GM12892 (cell line): ENCODE data around the gene PCDH15.

Source experiments
- POLR2A ChIP-seq: IDR thresholded peaks from 2 replicates; pipeline ENCODE4 v1.6.1; 2011; ENCODE audit warnings: low read depth, low read length, control low read depth
- POLR2AphosphoS5 ChIP-seq: IDR thresholded peaks from 2 replicates; pipeline ENCODE4 v1.6.1; 2011; ENCODE audit warnings: low read depth, low read length, control low read depth

DNA sequence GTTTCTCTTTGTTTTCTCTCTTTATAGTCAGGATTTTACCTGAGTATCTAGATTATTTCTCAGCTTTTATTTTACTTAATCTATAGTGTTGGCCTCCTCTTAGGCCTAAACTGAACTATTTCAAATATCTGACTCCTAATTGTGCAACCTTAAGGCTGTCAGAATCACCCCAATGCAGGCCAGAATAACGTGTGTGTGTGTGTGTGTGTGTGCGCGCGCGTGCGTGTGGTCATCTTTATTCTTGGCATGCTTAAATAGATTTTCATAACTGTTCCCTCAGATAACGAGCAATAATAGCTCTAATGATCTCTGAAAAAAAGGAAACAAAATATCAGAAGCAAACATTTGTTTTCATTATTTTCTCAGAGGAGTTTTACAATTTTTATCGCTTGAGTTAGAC, 92.4 kb downstream of the PCDH15 start:
- TF ChIP-seq POLR2AphosphoS5 (no peak), POLR2A (no peak)
